Muscle of leg (tissue), 11 donors: ENCODE results near the gene ANKRD52. TPM values are rescaled to one million over a fixed set of nuclear protein-coding genes. Genes with fewer than 3 reads are reported as not detected.

Source experiments
- DNase-seq: peaks from one replicate; pipeline ENCODE4 v3.0.0; 2013
- H3K27ac ChIP-seq: one replicate; pipeline ENCODE4 v1.5.1; 2013; ENCODE audit warnings: mild to moderate bottlenecking, low read length, control low read depth
- H3K27me3 ChIP-seq: one replicate; pipeline ENCODE4 v1.6.1; 2013; ENCODE audit warnings: low read length; ENCODE audit not compliant: control insufficient read depth, insufficient read depth
- H3K36me3 ChIP-seq: one replicate; pipeline ENCODE4 v1.6.1; 2013; ENCODE audit warnings: low read length; ENCODE audit not compliant: control insufficient read depth, insufficient read depth
- H3K4me1 ChIP-seq: one replicate; pipeline ENCODE4 v1.6.1; 2013; ENCODE audit warnings: low read length; ENCODE audit not compliant: control insufficient read depth, insufficient read depth
- H3K4me3 ChIP-seq: one replicate; pipeline ENCODE4 v1.5.1; 2013; ENCODE audit warnings: low read length, control low read depth
- H3K9me3 ChIP-seq: replicated peaks from 2 replicates; pipeline ENCODE4 v1.6.1; 2013; ENCODE audit warnings: low read depth, low read length; ENCODE audit not compliant: control insufficient read depth
- WGBS: methylation state at CpG from one replicate; pipeline ENCODE4 v1.1.5; 2013; ENCODE audit warnings: missing lambda C conversion rate; ENCODE audit not compliant: insufficient coverage; 5-methylcytosine and 5-hydroxymethylcytosine counted together
- polyA plus RNA-seq, 8 donors: library from polyadenylated mRNA; unstranded; fragments of 120-200 nt; gene quantifications; one replicate each; pipeline versions ENCODE4 v1.2.1 to v1.2.3, GENCODE V29; 2013; ENCODE audit warnings: inconsistent platforms in 1 of 8, low replicate concordance in 1 of 8; ENCODE audit not compliant: insufficient read length in 8 of 8, insufficient read depth in 1 of 8
- total RNA-seq: library from RNA; stranded (reverse); fragments of 120-200 nt; gene quantifications from one replicate; pipeline ENCODE4 v1.2.4, GENCODE V29; 2013

The ANKRD52 gene
- total and polyA plus RNA-seq, 9 donors = 8.6 to 22.6 (median 18.8) TPM

GRCh38 chr12:56229082-56229481 lies 29.1 kb downstream of the ANKRD52 start:
- peaks cover 9% of the 10 kb centered on the region for H3K4me1 ChIP-seq
- no peak overlapping the region for H3K27ac ChIP-seq
- no peak overlapping the region for H3K4me3 ChIP-seq
- WGBS = 78% methylated on average over 7 of the region's 7 CpGs
- peaks cover 6% of the 10 kb centered on the region for H3K36me3 ChIP-seq
- no peak for DNase-seq
- no peaks in the 10 kb centered on the region for H3K27me3 ChIP-seq
- no peaks in the 10 kb centered on the region for H3K9me3 ChIP-seq

- Histone ChIP-seq H3K36me3 (peaks cover 6% of the 10 kb centered on the region), H3K4me1 (peaks cover 36% of the 10 kb centered on the region), H3K4me3 (peak overlapping the region; percentile 71), H3K27me3 (no peaks in the 10 kb centered on the region), H3K27ac (peak overlapping the region; percentile 89), H3K9me3 (no peaks in the 10 kb centered on the region)
- no peak for DNase-seq
- WGBS = 85% methylated on average over 7 of the region's 11 CpGs
Measured at GRCh38 chr12:56224954-56225353, 33.2 kb downstream of the ANKRD52 start.

DNA sequence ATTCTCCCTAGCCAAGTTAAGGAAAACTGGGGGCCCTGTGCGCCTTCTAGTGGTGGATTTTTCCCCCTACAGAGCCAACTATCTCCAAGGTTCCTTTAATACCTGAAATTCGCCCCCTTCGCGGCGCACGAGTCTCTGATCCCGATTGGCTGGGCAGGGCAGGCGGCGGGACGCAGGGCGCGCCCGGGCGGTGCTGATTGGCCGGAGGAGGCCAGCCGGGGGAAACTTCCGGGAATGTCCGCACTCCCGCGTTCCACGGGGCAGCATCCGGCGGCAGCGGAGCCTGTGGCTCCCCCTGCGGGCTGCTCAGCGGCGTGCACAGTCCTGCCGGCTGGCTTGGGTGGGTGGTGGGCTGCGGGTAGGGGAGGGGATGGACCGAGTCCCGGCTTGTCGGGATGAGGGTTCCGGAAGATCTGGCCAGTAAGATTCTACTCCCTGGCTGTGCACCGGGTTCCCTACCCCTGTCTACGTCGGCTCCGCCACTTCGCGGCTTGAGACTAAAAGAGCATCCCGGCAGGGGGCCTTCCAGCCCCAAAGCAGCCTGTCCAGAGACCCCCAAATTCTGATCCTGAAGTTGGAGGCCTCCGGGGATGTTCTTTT lies 34.0 kb downstream of the ANKRD52 start, which contains the start of gene NABP2:
TSS of gene NABP2 (plus strand) at position 241 of the 600 bp plus-strand sequence. CDS start 515 bp downstream, outside the sequence.
- peaks cover 10% of the 10 kb centered on the region for H3K36me3 ChIP-seq
- peak within 1 kb of the TSS; percentile 71 for H3K4me3 ChIP-seq
- H3K9me3 ChIP-seq = no peaks in the 10 kb centered on the region
- H3K27ac ChIP-seq = peak within 1 kb of the TSS; percentile 90
- H3K4me1 ChIP-seq = peaks cover 38% of the 10 kb centered on the region
- no peaks in the 10 kb centered on the region for H3K27me3 ChIP-seq
- DNase-seq = peak; percentile 100
- 1% methylated on average over 25 of the region's 41 CpGs for WGBS

GRCh38 chr12:56223571-56224101 lies 34.5 kb downstream of the ANKRD52 start:
- H3K27me3 ChIP-seq = no peaks in the 10 kb centered on the region

GRCh38 chr12:56222531-56222895 lies 35.7 kb downstream of the ANKRD52 start:
- Histone ChIP-seq H3K4me3 (peak overlapping the region; percentile 97), H3K4me1 (peaks cover 38% of the 10 kb centered on the region)

More at GRCh38 chr12:56223571-56224101, 34.5 kb downstream of the ANKRD52 start:
- H3K36me3 ChIP-seq = peaks cover 8% of the 10 kb centered on the region
- WGBS = 0% methylated on average over 2 of the region's 15 CpGs
- peak overlapping the region; percentile 9 for H3K4me3 ChIP-seq
- H3K9me3 ChIP-seq = no peaks in the 10 kb centered on the region
- peaks cover 38% of the 10 kb centered on the region for H3K4me1 ChIP-seq
- DNase-seq = no peak
- peak overlapping the region; percentile 90 for H3K27ac ChIP-seq

GRCh38 chr12:56221757-56222530 lies 36.2 kb downstream of the ANKRD52 start, which contains the start of gene RNF41:
RNF41 (minus strand) TSS chr12:56221922; CDS start chr12:56214047, 7,875 bp downstream.
- Histone ChIP-seq H3K4me3 (peak within 1 kb of the TSS; percentile 97), H3K4me1 (peaks cover 38% of the 10 kb centered on the region), H3K9me3 (no peaks in the 10 kb centered on the region), H3K27me3 (no peaks in the 10 kb centered on the region), H3K36me3 (peaks cover 9% of the 10 kb centered on the region), H3K27ac (peak within 1 kb of the TSS; percentile 99)
- DNase-seq = peak; percentile 99
- WGBS = 0% methylated on average over 17 of the region's 42 CpGs

More at GRCh38 chr12:56222531-56222895, 35.7 kb downstream of the ANKRD52 start:
- Histone ChIP-seq H3K27ac (peak overlapping the region; percentile 99), H3K9me3 (no peaks in the 10 kb centered on the region), H3K27me3 (no peaks in the 10 kb centered on the region), H3K36me3 (peaks cover 11% of the 10 kb centered on the region)
- WGBS = no CpG with 5 or more reads among the region's 4 CpGs
- no peak for DNase-seq

GRCh38 chr12:56221232-56221756 lies 36.9 kb downstream of the ANKRD52 start:
- Histone ChIP-seq H3K27ac (peak overlapping the region; percentile 99), H3K9me3 (no peaks in the 10 kb centered on the region), H3K36me3 (peaks cover 14% of the 10 kb centered on the region), H3K27me3 (no peaks in the 10 kb centered on the region), H3K4me3 (peak overlapping the region; percentile 97), H3K4me1 (peaks cover 38% of the 10 kb centered on the region)
- peak; percentile 85 for DNase-seq
- WGBS = 0% methylated on average over 13 of the region's 21 CpGs

DNA sequence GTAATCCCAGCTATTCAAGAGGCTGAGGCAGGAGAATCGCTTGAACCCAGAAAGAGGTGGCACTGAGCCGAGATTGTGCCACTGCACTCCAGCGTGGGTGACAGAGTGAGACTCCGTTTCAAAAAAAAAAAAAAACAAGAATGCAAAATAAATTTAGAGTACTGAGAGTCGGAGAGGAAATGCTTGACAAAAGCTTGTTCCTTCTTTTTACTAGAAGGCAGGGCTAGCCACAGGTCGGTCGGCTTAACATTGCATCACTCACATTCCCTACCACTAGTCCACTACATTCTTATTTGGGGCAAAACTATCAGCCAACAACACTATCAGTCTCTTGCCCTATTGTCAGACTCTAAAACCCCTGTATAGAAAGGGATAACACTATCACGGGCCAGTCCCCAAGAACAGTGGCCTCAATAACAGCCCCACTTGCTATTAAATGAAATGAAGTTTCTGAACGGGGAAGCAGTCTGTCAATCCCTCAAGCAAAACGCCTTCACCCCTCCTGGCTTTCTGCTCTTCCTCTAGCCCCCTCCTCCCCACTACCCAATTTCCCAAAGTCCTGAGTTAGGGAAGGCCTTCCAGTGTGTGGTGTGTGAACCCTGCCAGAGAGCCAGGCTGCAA lies 37.5 kb downstream of the ANKRD52 start:
- peaks cover 38% of the 10 kb centered on the region for H3K4me1 ChIP-seq
- peak overlapping the region; percentile 99 for H3K27ac ChIP-seq
- peak overlapping the region; percentile 97 for H3K4me3 ChIP-seq
- H3K9me3 ChIP-seq = no peaks in the 10 kb centered on the region
- peaks cover 16% of the 10 kb centered on the region for H3K36me3 ChIP-seq
- WGBS = 27% methylated on average over 3 of the region's 10 CpGs
- H3K27me3 ChIP-seq = no peaks in the 10 kb centered on the region
- peak; percentile 44 for DNase-seq

DNA sequence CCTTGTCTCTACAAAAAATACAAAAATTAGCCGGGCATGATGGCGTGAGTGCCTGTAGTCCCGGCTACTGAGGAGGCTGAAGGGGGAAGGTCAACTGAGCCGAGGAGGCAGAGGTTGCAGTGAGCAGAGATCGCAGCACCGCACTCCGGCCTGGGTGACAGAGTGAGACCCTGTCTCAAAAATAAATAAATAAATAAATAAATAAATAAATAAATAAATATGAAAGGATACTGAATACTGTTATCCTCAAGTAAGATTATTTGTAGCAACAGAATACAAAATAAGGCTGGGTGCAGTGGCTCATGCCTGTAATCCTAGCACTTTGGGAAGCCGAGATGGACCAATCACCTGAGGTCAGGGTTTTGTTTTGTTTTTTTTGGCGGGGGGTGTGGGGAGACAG lies 38.3 kb downstream of the ANKRD52 start:
- 73% methylated on average over 2 of the region's 9 CpGs for WGBS
- Histone ChIP-seq H3K27me3 (no peaks in the 10 kb centered on the region), H3K36me3 (peaks cover 20% of the 10 kb centered on the region), H3K27ac (no peak overlapping the region), H3K9me3 (no peaks in the 10 kb centered on the region), H3K4me3 (no peak overlapping the region), H3K4me1 (peaks cover 33% of the 10 kb centered on the region)
- no peak for DNase-seq
